GM19351 (cell line): ENCODE results near the gene CNN3.
"Not testable (repeated sequence)": the region's sequence is repeated elsewhere in the genome, so short reads cannot be mapped to it uniquely, and the experiment has no call there.

Source experiments
- ATAC-seq: cut with Tn5 transposase; IDR thresholded peaks from one replicate; pipeline ENCODE4 v1.9.1; 2021; ENCODE audit warnings: mild to moderate bottlenecking, moderate library complexity; ENCODE audit not compliant: unreplicated experiment

CNN3 gene

GRCh38 chr1:94951046-94951445 is 24.1 kb upstream of the CNN3 start:
- ATAC-seq: no peak

GRCh38 chr1:94949681-94950661 is 23.1 kb upstream of the CNN3 start:
- ATAC-seq: no peak

- ATAC-seq: no peak
Measured at GRCh38 chr1:94947437-94947836, 20.5 kb upstream of the CNN3 start.

GRCh38 chr1:94946886-94947285 is 20.0 kb upstream of the CNN3 start:
- no peak for ATAC-seq

GRCh38 chr1:94942171-94943128 is 15.5 kb upstream of the CNN3 start:
- no peak for ATAC-seq

- ATAC-seq: not testable (repeated sequence)
Measured at GRCh38 chr1:94941480-94941879, 14.6 kb upstream of the CNN3 start.

GRCh38 chr1:94940738-94941137 is 13.8 kb upstream of the CNN3 start:
- no peak for ATAC-seq

GRCh38 chr1:94937820-94938219 is 10.9 kb upstream of the CNN3 start:
- no peak for ATAC-seq

GRCh38 chr1:94936861-94937620 is 10.1 kb upstream of the CNN3 start:
- no peak for ATAC-seq

GRCh38 chr1:94935476-94935875 is 8.6 kb upstream of the CNN3 start:
- ATAC-seq: no peak

GRCh38 chr1:94935034-94935433 is 8.1 kb upstream of the CNN3 start:
- ATAC-seq: no peak

GRCh38 chr1:94934551-94934950 is 7.6 kb upstream of the CNN3 start:
- no peak for ATAC-seq

GRCh38 chr1:94931254-94931841 is 4.4 kb upstream of the CNN3 start:
- ATAC-seq: no peak

- no peak for ATAC-seq
Measured at GRCh38 chr1:94929351-94930217, 2.7 kb upstream of the CNN3 start.

GRCh38 chr1:94928293-94928939 is 1.5 kb upstream of the CNN3 start:
- no peak for ATAC-seq

- ATAC-seq: peak; percentile 7
Measured at GRCh38 chr1:94927405-94928175, 680 bp upstream of the CNN3 start.

GRCh38 chr1:94926126-94926914 is 590 bp downstream of the CNN3 start:
- peak; percentile 23 for ATAC-seq
